HEK293 (cell line): ENCODE data around the gene WDR70.

ENCODE experiments used
- KLF7 ChIP-seq: fragments of 450-650 bp; formaldehyde crosslinking; IDR thresholded peaks from 2 replicates; pipeline ENCODE4 v1.5.1; 2016; ENCODE audit warnings: missing biosample characterization, missing genetic modification characterization, borderline replicate concordance
- SALL2 ChIP-seq: fragments of 450-650 bp; formaldehyde crosslinking; IDR thresholded peaks from 2 replicates; pipeline ENCODE4 v1.5.0; 2017; ENCODE audit warnings: missing biosample characterization, mild to moderate bottlenecking, missing genetic modification characterization, borderline replicate concordance
- YY1 ChIP-seq: fragments of 450-650 bp; formaldehyde crosslinking; IDR thresholded peaks from 2 replicates; pipeline ENCODE4 v1.5.1; 2018; ENCODE audit warnings: missing biosample characterization, missing genetic modification characterization
- ZNF132 ChIP-seq: fragments of 450-650 bp; formaldehyde crosslinking; IDR thresholded peaks from 2 replicates; pipeline ENCODE4 v1.5.1; 2017; ENCODE audit warnings: missing biosample characterization, missing genetic modification characterization, borderline replicate concordance
- ZNF23 ChIP-seq: fragments of 450-650 bp; formaldehyde crosslinking; IDR thresholded peaks from 2 replicates; pipeline ENCODE4 v1.5.1; 2016; ENCODE audit warnings: missing biosample characterization, missing genetic modification characterization, borderline replicate concordance
- TF ChIP-seq, protein P1 (sequence below): sonication (generic); formaldehyde crosslinking; IDR thresholded peaks from 2 replicates; pipeline ENCODE4 v1.8.1; 2022; ENCODE audit warnings: mild to moderate bottlenecking, moderate library complexity, missing genetic modification reagents
- TF ChIP-seq, protein P2 (sequence below): fragments of 450-650 bp; formaldehyde crosslinking; IDR thresholded peaks from 2 replicates; pipeline ENCODE4 v1.5.1; 2016; ENCODE audit warnings: missing biosample characterization, missing genetic modification characterization
- TF ChIP-seq, protein P3 (sequence below): fragments of 450-650 bp; formaldehyde crosslinking; IDR thresholded peaks from 2 replicates; pipeline ENCODE4 v1.5.1; 2016; ENCODE audit warnings: missing biosample characterization, missing genetic modification characterization
- TF ChIP-seq, protein P4 (sequence below): fragments of 450-650 bp; formaldehyde crosslinking; IDR thresholded peaks from 2 replicates; pipeline ENCODE4 v1.5.1; 2016; ENCODE audit warnings: missing biosample characterization, missing genetic modification characterization

GRCh38 chr5:37565062-37565670 lies 186.0 kb downstream of the WDR70 start:
- TF ChIP-seq, protein P1, sequence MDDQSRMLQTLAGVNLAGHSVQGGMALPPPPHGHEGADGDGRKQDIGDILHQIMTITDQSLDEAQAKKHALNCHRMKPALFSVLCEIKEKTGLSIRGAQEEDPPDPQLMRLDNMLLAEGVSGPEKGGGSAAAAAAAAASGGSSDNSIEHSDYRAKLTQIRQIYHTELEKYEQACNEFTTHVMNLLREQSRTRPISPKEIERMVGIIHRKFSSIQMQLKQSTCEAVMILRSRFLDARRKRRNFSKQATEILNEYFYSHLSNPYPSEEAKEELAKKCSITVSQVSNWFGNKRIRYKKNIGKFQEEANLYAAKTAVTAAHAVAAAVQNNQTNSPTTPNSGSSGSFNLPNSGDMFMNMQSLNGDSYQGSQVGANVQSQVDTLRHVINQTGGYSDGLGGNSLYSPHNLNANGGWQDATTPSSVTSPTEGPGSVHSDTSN (CRISPR knock-in tag): no peak
- TF ChIP-seq, protein P2, sequence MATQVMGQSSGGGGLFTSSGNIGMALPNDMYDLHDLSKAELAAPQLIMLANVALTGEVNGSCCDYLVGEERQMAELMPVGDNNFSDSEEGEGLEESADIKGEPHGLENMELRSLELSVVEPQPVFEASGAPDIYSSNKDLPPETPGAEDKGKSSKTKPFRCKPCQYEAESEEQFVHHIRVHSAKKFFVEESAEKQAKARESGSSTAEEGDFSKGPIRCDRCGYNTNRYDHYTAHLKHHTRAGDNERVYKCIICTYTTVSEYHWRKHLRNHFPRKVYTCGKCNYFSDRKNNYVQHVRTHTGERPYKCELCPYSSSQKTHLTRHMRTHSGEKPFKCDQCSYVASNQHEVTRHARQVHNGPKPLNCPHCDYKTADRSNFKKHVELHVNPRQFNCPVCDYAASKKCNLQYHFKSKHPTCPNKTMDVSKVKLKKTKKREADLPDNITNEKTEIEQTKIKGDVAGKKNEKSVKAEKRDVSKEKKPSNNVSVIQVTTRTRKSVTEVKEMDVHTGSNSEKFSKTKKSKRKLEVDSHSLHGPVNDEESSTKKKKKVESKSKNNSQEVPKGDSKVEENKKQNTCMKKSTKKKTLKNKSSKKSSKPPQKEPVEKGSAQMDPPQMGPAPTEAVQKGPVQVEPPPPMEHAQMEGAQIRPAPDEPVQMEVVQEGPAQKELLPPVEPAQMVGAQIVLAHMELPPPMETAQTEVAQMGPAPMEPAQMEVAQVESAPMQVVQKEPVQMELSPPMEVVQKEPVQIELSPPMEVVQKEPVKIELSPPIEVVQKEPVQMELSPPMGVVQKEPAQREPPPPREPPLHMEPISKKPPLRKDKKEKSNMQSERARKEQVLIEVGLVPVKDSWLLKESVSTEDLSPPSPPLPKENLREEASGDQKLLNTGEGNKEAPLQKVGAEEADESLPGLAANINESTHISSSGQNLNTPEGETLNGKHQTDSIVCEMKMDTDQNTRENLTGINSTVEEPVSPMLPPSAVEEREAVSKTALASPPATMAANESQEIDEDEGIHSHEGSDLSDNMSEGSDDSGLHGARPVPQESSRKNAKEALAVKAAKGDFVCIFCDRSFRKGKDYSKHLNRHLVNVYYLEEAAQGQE (tag by site-specific recombination): no peak
- TF ChIP-seq ZNF132 (tag by site-specific recombination): no peak
- TF ChIP-seq, protein P3, sequence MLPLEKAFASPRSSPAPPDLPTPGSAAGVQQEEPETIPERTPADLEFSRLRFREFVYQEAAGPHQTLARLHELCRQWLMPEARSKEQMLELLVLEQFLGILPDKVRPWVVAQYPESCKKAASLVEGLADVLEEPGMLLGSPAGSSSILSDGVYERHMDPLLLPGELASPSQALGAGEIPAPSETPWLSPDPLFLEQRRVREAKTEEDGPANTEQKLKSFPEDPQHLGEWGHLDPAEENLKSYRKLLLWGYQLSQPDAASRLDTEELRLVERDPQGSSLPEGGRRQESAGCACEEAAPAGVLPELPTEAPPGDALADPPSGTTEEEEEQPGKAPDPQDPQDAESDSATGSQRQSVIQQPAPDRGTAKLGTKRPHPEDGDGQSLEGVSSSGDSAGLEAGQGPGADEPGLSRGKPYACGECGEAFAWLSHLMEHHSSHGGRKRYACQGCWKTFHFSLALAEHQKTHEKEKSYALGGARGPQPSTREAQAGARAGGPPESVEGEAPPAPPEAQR (tag by site-specific recombination): no peak
- TF ChIP-seq, protein P4, sequence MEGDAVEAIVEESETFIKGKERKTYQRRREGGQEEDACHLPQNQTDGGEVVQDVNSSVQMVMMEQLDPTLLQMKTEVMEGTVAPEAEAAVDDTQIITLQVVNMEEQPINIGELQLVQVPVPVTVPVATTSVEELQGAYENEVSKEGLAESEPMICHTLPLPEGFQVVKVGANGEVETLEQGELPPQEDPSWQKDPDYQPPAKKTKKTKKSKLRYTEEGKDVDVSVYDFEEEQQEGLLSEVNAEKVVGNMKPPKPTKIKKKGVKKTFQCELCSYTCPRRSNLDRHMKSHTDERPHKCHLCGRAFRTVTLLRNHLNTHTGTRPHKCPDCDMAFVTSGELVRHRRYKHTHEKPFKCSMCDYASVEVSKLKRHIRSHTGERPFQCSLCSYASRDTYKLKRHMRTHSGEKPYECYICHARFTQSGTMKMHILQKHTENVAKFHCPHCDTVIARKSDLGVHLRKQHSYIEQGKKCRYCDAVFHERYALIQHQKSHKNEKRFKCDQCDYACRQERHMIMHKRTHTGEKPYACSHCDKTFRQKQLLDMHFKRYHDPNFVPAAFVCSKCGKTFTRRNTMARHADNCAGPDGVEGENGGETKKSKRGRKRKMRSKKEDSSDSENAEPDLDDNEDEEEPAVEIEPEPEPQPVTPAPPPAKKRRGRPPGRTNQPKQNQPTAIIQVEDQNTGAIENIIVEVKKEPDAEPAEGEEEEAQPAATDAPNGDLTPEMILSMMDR (tag by site-specific recombination): no peak
- no peak for TF ChIP-seq SALL2 (tag by site-specific recombination)
- TF ChIP-seq ZNF23 (tag by site-specific recombination): no peak
- TF ChIP-seq YY1 (tag by site-specific recombination): no peak
- TF ChIP-seq KLF7 (tag by site-specific recombination): no peak
